ENCODE measurements around the gene BRWD1. TPM values are rescaled to one million over a fixed set of nuclear protein-coding genes. Genes with fewer than 3 reads are reported as not detected.
"Not testable (repeated sequence)": the region's sequence is repeated elsewhere in the genome, so short reads cannot be mapped to it uniquely, and the experiment has no call there.

The BRWD1 gene
- total RNA-seq, 1 experiment from 2014 or later = 37.1 TPM

- no TSS peak for BruUV-seq (replicated peaks)
- CTCF ChIA-PET = interaction anchor here (1.1 kb wide), 1 partner anchor 24 kb away, joined by 3 read pairs; no protein-coding TSS in a partner anchor
Observed at GRCh38 chr21:39161064-39161463, 152.4 kb downstream of the BRWD1 start.

GRCh38 chr21:39159342-39160063 is 153.9 kb downstream of the BRWD1 start:
- H3K9me3 Mint-ChIP-seq (ENCODE audit: unreplicated experiment) = peaks cover 15% of the 10 kb centered on the region
- no peaks in the 10 kb centered on the region for H3K27me3 ChIP-seq (replicated peaks; ENCODE audit: control insufficient read depth, insufficient read depth, low read length)
- peaks cover 10% of the 10 kb centered on the region for H3K9me3 ChIP-seq
- no peak overlapping the region for H3K27ac Mint-ChIP-seq (ENCODE audit: unreplicated experiment)
- no peak overlapping the region for H3K4me3 ChIP-seq (ENCODE audit: low read depth, low read length)
- CTCF ChIA-PET = interaction anchor here (0.6 kb wide), 1 partner anchor 306 kb away, joined by 5 read pairs; no protein-coding TSS in a partner anchor
- H3K36me3 ChIP-seq (ENCODE audit: control insufficient read depth, insufficient read depth, low read length) = no peaks in the 10 kb centered on the region
- peaks cover 27% of the 10 kb centered on the region for H3K4me1 ChIP-seq
- H3K36me3 Mint-ChIP-seq (ENCODE audit: insufficient read depth, unreplicated experiment) = peaks cover 6% of the 10 kb centered on the region
- no peak overlapping the region for H3K4me3 Mint-ChIP-seq (ENCODE audit: unreplicated experiment)
- intact Hi-C loops (cut with micrococcal nuclease; ENCODE audit: unreplicated experiment) = no loop called here
- H3K4me1 Mint-ChIP-seq (ENCODE audit: low read depth, unreplicated experiment) = peaks cover 20% of the 10 kb centered on the region
- no peak for TF ChIP-seq CTCF (IDR thresholded peaks at IDR 0.05; ENCODE audit: insufficient read depth in 1 of 2, low read depth in 1 of 2, low read length in 1 of 2, severe bottlenecking in 1 of 2, unreplicated experiment in 1 of 2)
- POLR2A ChIA-PET = no interaction called here
- no peaks in the 10 kb centered on the region for H3K27me3 Mint-ChIP-seq (ENCODE audit: insufficient read depth, unreplicated experiment)
- BruUV-seq (replicated peaks) = no TSS peak
- DNase-seq = no peak

More at GRCh38 chr21:39161064-39161463, 152.4 kb downstream of the BRWD1 start:
- Histone ChIP-seq H3K9me3 (peaks cover 15% of the 10 kb centered on the region), H3K27me3 (replicated peaks; ENCODE audit: control insufficient read depth, insufficient read depth, low read length) (no peaks in the 10 kb centered on the region), H3K36me3 (ENCODE audit: control insufficient read depth, insufficient read depth, low read length) (no peaks in the 10 kb centered on the region), H3K4me1 (peaks cover 27% of the 10 kb centered on the region), H3K4me3 (ENCODE audit: low read depth, low read length) (no peak overlapping the region)
- POLR2A ChIA-PET = no interaction called here
- Mint-ChIP-seq H3K27ac (ENCODE audit: unreplicated experiment) (no peak overlapping the region), H3K4me3 (ENCODE audit: unreplicated experiment) (no peak overlapping the region), H3K36me3 (ENCODE audit: insufficient read depth, unreplicated experiment) (peaks cover 6% of the 10 kb centered on the region), H3K4me1 (ENCODE audit: low read depth, unreplicated experiment) (peaks cover 20% of the 10 kb centered on the region), H3K27me3 (ENCODE audit: insufficient read depth, unreplicated experiment) (no peaks in the 10 kb centered on the region), H3K9me3 (ENCODE audit: unreplicated experiment) (peaks cover 31% of the 10 kb centered on the region)
- no peak for DNase-seq
- intact Hi-C loops (cut with micrococcal nuclease; ENCODE audit: unreplicated experiment) = no loop called here
- no peak for TF ChIP-seq CTCF (IDR thresholded peaks at IDR 0.05; ENCODE audit: insufficient read depth in 1 of 2, low read depth in 1 of 2, low read length in 1 of 2, severe bottlenecking in 1 of 2, unreplicated experiment in 1 of 2)

GRCh38 chr21:39157241-39157640 is 156.2 kb downstream of the BRWD1 start:
- CTCF ChIA-PET; H3K4me3 ChIP-seq (ENCODE audit: low read depth, low read length); H3K9me3 Mint-ChIP-seq (ENCODE audit: unreplicated experiment); H3K36me3 Mint-ChIP-seq (ENCODE audit: insufficient read depth, unreplicated experiment); H3K4me3 Mint-ChIP-seq (ENCODE audit: unreplicated experiment); H3K36me3 ChIP-seq (ENCODE audit: control insufficient read depth, insufficient read depth, low read length); intact Hi-C loops (cut with micrococcal nuclease; ENCODE audit: unreplicated experiment); POLR2A ChIA-PET; H3K27ac Mint-ChIP-seq (ENCODE audit: unreplicated experiment); H3K9me3 ChIP-seq; DNase-seq; H3K27me3 ChIP-seq (replicated peaks; ENCODE audit: control insufficient read depth, insufficient read depth, low read length); H3K27me3 Mint-ChIP-seq (ENCODE audit: insufficient read depth, unreplicated experiment); BruUV-seq (replicated peaks): not testable (repeated sequence)
- peaks cover 12% of the 10 kb centered on the region for H3K4me1 Mint-ChIP-seq (ENCODE audit: low read depth, unreplicated experiment)
- peaks cover 16% of the 10 kb centered on the region for H3K4me1 ChIP-seq

All from Caco-2 (cell line).